ENCODE measurements around the gene MVB12B. TPM values are rescaled to one million over a fixed set of nuclear protein-coding genes. Genes with fewer than 3 reads are reported as not detected.

The MVB12B gene
- total RNA-seq, 1 experiment from 2014 or later = 10.9 TPM

GRCh38 chr9:126418608-126419007, 92.0 kb downstream of the MVB12B start (continued):
- no peak for TF ChIP-seq ZBTB33 (IDR thresholded peaks at IDR 0.05; ENCODE audit: extremely low read depth, insufficient replicate concordance, low read length)
- TF ChIP-seq ATF3 (IDR thresholded peaks at IDR 0.05) = no peak
- TF ChIP-seq RAD21 (IDR thresholded peaks at IDR 0.05; ENCODE audit: low read depth) = no peak

- POLR2A ChIA-PET = no interaction called here
- H3K79me2 ChIP-seq (ENCODE audit: insufficient read depth, low read length) = no peaks in the 10 kb centered on the region
- no peaks in the 10 kb centered on the region for H3K9me2 ChIP-seq (ENCODE audit: insufficient read depth)
- peak overlapping the region; percentile 8; the same call in 1 of the 2 replicates for H3K4me2 ChIP-seq (ENCODE audit: low read length)
- H2AFZ ChIP-seq (ENCODE audit: low read depth, low read length, poor library complexity, severe bottlenecking) = no peak overlapping the region
- intact Hi-C loops (cut with micrococcal nuclease) = no loop called here
- H3K9ac ChIP-seq (ENCODE audit: low read length) = no peak overlapping the region
- RAD21 ChIA-PET (ENCODE audit: low non-redundant PET in 1 of 2, low total read pairs in 2 of 2, uncharacterized antibody in 2 of 2, unreplicated experiment in 2 of 2) = no interaction called here
- no peaks in the 10 kb centered on the region for H4K20me1 ChIP-seq (ENCODE audit: insufficient read depth)
- peak; percentile 48 for ATAC-seq
- no peak overlapping the region for H3K4me3 ChIP-seq (replicated peaks in 1 of 2; ENCODE audit: low read depth in 1 of 2, low read length in 2 of 2)
- H3K27ac ChIP-seq (ENCODE audit: low read depth, low read length) = no peak overlapping the region
- no peaks in the 10 kb centered on the region for H3K36me3 ChIP-seq (ENCODE audit: control insufficient read depth in 1 of 2, insufficient read depth in 2 of 2, low read length in 2 of 2)
- CTCF ChIA-PET = no interaction called here
- no peak for TF ChIP-seq POLR2A (IDR thresholded peaks at IDR 0.05; ENCODE audit: borderline replicate concordance, extremely low read depth, insufficient read depth, insufficient read length)
- no peak for TF ChIP-seq CBX3 (IDR thresholded peaks at IDR 0.05; ENCODE audit: low read depth)
- no peak for TF ChIP-seq REST (IDR thresholded peaks at IDR 0.05; ENCODE audit: low read depth)
- TF ChIP-seq ZNF274 (IDR thresholded peaks at IDR 0.05; ENCODE audit: low read depth, low read length) = no peak
- 0 out of 2 replicates have a peak, but pooled peaks have one; percentile 17 for TF ChIP-seq JUND (IDR thresholded peaks at IDR 0.05)
- no peak for TF ChIP-seq EGR1 (IDR thresholded peaks at IDR 0.05; ENCODE audit: low read depth)
- no peak for TF ChIP-seq ZBTB33 (IDR thresholded peaks at IDR 0.05; ENCODE audit: extremely low read depth, insufficient replicate concordance, low read length)
- TF ChIP-seq CEBPB (IDR thresholded peaks at IDR 0.05; ENCODE audit: low read depth) = no peak
- H3K4me1 ChIP-seq (ENCODE audit: control insufficient read depth in 1 of 2, insufficient read depth in 2 of 2, low read length in 2 of 2) = peaks cover 9 to 27% of the 10 kb centered on the region in 2 experiments
- no peaks in the 10 kb centered on the region for H3K9me3 ChIP-seq (ENCODE audit: control insufficient read depth in 1 of 2, insufficient read depth in 1 of 2, low read depth in 1 of 2, low read length in 2 of 2)
- no TSS peak for BruUV-seq (replicated peaks)
- no peaks in the 10 kb centered on the region for H3K27me3 ChIP-seq (ENCODE audit: insufficient read depth, low read length)
- no peak for DNase-seq (ENCODE audit: low read depth, low spot score)
These were observed 92.8 kb downstream of the MVB12B start for GRCh38 chr9:126419475-126419874.

Measured in HCT116 (cell line).